AG08395 (cell line): Measurements from ENCODE around the gene FOXRED1.
"Not testable (repeated sequence)": the region's sequence is repeated elsewhere in the genome, so short reads cannot be mapped to it uniquely, and the experiment has no call there.

ENCODE experiments used
- DNase-seq: peaks from one replicate; pipeline ENCODE4 v3.0.0; 2012; ENCODE audit warnings: mixed read lengths, low spot score

FOXRED1 gene

DNA sequence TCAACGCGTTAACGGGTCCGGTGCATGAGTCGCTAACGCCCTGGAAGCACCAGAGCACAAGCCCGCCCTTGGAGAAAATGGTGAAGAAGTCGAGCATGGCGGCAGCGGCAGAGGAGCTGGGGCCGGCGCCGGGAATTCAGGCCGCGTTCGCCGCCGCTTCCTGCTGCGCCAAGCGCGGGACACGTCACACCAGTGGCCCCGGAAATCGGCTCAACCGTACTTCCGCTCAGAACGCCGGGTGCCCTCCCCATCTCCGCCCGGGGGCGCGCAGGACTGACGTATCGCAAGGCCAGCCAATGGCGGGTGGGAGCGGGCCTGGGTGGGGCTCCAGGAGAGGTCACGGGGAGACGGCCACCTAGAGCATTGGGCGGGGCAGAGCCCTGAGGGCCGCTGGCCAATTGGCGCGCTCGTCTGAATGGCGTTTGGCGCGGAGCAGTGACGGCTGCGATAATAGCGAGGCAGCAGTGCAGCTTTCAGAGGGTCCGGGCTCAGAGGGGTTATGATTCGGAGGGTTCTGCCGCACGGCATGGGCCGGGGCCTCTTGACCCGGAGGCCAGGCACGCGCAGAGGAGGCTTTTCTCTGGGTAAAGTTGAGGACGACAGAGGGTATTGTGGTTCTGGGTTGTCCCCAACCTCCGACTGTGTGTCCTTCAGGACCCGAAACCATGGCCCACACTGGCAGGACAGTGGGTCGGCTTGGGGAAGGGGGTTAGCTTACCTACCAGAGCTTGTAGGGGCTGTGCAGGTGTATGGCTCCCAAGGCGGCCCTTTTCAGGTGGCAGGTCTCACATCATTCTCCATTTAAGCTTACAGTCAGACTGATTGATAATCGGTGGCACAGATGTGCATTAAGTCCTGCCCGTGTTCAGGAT is at the start of gene FOXRED1, which contains the start of gene SRPRA:
FOXRED1 (plus strand) TSS at position 447 of the 872 bp plus-strand sequence; CDS start at position 500, 53 bp downstream.
SRPRA (minus strand) TSS at position 188 of the 872 bp plus-strand sequence; CDS start at position 97, 91 bp downstream.
- peak; percentile 100 for DNase-seq

GRCh38 chr11:126219547-126219946 is 49.4 kb upstream of the FOXRED1 start:
- no peak for DNase-seq

- DNase-seq = no peak
These were observed 44.2 kb upstream of the FOXRED1 start for GRCh38 chr11:126224647-126225294.

GRCh38 chr11:126225295-126225665 is 43.7 kb upstream of the FOXRED1 start:
- no peak for DNase-seq

- DNase-seq = no peak
These were observed 42.4 kb upstream of the FOXRED1 start for GRCh38 chr11:126226334-126227084.

- no peak for DNase-seq
These were observed 39.0 kb upstream of the FOXRED1 start for GRCh38 chr11:126229858-126230540.

DNA sequence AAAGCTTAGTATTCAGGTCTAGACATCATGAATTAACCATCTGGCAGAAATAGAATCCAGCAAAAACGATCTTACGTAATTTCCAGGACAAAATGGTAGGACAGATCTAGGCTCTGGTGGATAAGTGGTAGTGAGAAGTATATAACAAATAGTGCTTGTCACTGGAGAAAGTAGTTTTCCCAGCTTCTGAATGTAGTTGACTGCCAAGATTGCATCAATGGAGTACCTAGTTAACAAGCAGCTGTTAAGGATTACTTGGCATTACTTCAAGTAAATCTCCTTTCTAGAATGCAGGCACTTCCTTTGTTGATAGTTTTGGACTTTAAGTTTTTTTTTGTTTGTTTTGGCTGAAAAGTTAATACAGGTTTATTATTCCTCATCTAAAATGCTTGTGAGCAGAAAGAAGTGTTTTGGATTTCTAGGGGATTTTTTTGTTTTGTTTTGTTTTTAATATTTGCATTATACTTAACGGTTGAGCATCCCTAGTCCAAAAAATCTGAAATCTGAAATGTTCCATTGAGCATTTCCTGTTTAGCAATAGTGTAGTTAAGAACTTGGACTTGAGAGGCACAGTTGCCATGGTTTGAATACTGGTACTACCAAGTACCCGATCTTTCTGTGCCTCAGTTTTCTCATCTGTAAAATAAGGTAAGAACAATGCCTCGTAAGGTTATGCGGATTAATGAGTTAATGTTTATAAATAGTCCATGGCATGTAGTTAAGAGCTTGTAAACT is 37.1 kb upstream of the FOXRED1 start:
- no peak for DNase-seq

DNA sequence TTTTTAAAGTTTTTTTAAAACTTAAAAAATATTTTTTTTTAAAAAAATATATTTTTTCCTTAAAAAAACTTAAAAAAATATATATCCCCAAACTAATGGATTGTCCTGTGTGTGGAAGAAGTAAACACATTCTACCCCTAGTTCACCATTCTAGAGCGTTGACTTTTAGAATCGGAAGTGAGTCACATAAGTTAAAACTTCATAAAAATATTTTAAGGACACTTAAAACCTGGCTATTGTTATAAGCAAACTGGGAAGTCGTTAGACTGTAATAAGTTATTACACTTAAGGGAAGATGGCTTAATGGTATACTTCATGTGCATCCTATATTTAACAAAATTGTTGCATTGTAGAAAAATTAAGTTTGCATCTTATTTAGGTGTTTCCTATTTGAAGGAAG is 36.3 kb upstream of the FOXRED1 start:
- no peak for DNase-seq

DNA sequence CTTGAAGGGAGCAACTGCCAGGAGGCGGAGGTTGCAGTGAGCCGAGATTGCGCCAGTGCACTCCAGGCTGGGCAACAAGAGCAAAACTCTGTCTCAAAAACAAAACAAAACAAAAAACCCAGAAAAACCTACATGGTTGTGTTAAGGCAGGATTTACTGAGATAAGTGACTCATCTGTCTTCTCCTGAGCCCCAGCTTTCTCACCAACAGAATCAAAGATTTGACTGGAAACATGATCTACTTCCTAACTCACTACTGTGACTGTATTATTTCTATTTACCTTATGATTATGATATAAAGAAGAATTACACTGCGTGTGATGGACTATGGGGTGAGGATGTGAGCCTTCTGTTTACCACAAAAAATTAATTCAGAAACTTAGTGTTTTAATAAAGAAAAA is 35.6 kb upstream of the FOXRED1 start:
- no peak for DNase-seq

- peak; percentile 26 for DNase-seq
These were observed 22.3 kb upstream of the FOXRED1 start for GRCh38 chr11:126246636-126247035.

GRCh38 chr11:126253265-126253664 is 15.7 kb upstream of the FOXRED1 start:
- DNase-seq = no peak

GRCh38 chr11:126254819-126255218 is 14.1 kb upstream of the FOXRED1 start:
- no peak for DNase-seq

DNA sequence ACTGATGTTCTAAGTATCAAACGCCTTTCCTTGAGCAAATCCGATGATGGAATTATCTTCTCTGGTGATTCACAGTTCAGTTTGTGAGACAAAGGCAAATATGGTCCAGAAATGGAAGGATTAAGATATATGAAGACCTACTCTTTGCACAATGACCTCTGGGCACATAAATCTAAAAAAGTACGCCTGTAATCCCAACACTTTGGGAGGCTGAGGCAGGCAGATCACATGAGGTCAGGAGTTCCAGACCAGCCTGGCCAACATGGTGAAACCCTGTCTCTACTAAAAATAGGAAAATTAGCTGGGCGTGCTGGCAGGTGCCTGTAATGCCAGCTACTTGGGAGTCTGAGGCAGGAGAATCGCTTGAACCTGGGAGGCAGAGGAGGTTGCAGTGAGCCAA is 13.4 kb upstream of the FOXRED1 start:
- DNase-seq = not testable (repeated sequence)

DNA sequence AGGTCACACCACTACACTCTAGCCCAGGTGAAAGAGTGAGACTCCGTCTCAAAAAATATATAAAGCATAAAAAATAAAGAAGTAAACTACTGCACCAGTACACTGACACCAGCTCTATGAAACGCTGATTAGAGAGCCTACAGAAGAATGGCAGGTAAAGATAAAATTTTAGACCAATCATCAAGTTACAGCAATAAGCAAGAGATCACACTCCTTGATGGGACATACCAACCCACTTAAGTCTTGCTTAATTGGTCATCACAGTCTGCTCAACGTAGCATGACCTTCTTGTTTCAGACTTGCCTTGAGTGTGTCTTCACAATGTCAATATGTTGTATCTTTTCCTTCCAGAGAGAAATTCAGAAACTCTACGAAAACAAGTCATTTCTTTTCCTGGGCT is 12.7 kb upstream of the FOXRED1 start:
- no peak for DNase-seq

- no peak for DNase-seq
These were observed 11.8 kb upstream of the FOXRED1 start for GRCh38 chr11:126257144-126257543.

- peak; percentile 73 for DNase-seq
These were observed 11.2 kb upstream of the FOXRED1 start for GRCh38 chr11:126257764-126258163.

GRCh38 chr11:126262216-126262615 is 6.7 kb upstream of the FOXRED1 start:
- no peak for DNase-seq

- DNase-seq = no peak
These were observed 5.5 kb upstream of the FOXRED1 start for GRCh38 chr11:126263489-126263888.

DNA sequence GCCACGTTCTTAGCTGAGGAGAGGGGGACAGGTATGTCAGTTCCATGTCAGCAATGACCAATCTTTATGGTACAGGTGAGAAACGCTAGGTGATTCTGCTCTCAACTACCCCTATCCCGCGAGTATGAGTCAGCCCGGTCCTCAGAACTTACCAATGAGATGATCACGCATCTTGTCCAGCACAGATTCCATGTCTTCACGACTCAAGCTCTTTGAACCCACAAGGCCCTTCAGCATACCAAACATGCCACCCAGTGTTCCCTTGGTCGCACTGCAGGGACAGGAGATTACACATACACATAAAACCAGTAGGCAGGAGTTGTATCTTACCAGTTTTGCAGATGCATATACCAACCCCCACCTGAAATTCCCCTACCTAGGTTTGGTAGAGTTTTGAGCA is 3.1 kb upstream of the FOXRED1 start:
- no peak for DNase-seq

DNA sequence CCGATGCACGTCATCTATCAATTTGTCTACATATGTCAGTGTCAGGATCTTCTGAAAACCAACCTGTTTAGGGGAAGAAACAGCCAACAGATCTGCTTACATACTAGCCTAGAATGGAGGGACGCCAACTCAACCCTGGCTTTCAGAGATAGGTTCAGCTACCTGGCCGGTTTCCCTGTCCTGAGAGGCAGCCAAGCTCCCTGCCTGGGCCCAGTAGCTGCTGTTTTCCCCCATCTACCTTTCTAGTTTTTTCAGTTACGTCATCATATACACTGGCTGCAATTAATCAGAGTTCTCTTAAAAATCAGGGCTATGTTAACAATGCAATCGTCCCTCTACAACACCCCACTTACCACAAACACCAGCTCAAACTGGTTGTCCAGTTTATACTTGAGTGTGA is 1.3 kb upstream of the FOXRED1 start:
- DNase-seq = no peak

GRCh38 chr11:126268361-126268707 is 620 bp upstream of the FOXRED1 start:
- DNase-seq = peak; percentile 58
